Measurements from ENCODE around the gene CLEC18A.
"Not testable (repeated sequence)": the region's sequence is repeated elsewhere in the genome, so short reads cannot be mapped to it uniquely, and the experiment has no call there.

The CLEC18A gene

DNA sequence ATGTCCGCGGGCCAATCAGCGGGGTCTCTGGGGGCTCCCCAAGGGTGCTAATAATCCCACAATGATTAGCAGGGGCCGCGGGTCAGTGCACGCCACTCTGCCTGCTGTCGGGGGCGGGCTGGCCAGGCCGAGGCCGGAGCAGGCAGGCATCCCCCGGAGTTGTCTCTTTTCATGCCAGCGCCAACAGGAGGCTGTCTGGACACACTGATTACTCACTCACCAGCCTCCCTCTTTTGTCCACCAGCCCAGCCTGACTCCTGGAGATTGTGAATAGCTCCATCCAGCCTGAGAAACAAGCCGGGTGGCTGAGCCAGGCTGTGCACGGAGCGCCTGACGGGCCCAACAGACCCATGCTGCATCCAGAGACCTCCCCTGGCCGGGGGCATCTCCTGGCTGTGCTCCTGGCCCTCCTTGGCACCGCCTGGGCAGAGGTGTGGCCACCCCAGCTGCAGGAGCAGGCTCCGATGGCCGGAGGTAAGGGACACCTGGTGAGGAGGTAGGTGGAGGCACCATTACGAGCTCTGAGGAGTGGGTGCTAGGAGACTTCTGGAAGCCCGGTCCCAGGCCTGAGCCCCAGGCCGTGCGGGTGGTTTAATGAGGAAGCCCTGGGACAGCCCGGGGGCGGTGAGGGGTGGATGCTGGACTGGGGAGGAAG is at the start of gene CLEC18A:
CLEC18A (plus strand) TSS at position 318 of the 655 bp plus-strand sequence; CDS start at position 351, 33 bp downstream.
- not testable (repeated sequence) for DNase-seq

DNA sequence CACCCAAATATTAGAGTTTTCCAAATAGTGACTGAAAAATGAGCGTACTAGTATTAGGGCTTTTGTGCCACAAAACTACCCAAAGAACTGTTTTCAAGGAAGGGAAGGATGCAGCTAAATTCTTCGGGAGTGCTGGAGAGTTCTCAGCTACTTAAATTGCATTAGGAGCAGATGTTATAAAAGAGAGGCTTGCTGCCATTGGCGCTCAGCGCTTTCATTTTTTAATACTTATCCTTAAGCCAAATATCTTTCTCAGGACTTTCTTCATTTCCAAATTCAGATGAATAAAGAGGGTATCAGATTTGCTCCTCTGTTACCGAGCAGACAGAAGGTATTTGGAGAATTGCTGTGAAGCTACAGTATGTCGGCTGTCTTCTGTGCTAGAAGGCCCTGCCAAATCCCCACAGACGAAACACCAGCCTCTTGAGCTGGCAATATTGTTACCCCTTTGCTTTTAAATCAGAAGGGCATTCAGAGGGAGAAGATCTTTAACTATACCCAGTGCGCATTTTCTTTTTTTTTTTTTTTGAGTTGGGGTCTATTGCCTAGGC is 47.2 kb upstream of the CLEC18A start:
- DNase-seq: no peak

DNA sequence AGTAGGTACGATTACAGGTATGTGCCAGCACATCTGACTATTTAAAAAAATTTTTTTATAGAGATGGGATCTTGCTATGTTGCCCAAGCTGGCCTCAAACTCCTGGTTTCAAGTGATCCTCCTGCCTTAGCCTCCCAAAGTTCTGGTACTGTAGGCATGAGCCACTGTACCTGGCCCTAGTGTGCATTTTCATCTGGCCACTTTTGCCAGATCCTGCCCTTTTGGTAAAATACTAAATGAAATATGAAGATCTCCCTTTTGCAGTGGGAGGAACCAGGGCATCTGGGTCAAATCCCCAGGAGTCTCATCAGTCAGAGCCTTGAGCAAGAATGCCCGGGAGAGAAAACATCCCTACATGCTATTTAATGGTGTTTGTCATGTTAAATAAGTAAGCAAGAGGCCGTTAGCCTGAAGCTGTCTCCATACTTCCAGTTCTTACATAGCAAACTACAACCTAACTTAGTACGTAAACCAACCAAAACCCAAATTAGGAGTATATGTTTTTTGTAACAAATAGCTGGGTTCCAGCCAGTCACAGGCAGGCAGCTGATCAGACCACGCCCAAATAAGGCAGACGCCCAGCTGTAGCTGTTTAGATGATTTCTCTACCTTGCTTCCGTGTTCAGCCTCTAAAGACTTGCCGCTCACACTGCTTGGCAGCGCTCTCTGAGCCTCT is 46.5 kb upstream of the CLEC18A start:
- DNase-seq: no peak

DNA sequence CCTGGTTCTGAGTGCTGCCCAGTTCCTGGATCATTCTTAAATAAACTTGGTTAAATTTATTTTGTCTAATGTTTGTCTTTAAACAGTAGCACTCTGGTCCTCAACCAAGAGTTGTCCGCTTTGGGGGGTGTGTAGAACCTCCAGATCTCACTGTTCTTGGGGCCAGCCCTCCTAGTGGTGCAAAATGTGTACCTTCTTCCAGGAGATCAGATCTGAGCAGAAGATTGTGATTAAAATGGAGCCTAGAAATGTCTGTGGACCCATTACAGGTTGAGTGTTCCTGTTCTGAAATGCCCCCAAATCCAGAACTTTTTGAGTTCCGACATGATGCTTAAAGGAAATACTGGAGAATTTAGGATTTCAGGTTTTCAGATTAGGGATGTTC is 46.0 kb upstream of the CLEC18A start:
- no peak for DNase-seq

DNA sequence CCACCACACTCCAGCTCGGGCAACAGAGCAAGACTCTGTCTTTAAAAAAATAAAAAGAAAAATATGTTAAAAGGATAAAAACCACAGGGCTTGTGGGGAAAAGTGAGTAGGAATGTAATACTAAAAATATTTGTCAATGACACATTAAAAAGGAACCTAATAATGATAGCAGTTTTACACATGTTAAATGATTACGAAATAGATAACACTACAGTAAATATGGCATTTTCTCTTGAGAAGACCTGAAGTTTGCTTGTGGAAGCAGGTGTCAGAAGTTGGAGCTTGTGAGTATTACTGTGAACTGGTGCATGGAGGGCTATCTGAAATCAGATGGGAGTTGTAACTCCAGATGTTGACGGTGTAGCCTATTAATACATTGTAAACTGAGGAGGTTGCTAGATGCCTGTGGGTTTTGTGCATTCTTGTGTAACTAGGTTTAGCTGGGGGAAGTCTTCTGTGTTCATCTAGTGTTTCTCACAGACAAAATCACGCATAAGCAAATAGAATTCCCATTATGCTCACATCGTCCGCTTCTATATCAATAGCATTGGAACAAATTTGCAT is 44.2 kb upstream of the CLEC18A start:
- no peak for DNase-seq

DNA sequence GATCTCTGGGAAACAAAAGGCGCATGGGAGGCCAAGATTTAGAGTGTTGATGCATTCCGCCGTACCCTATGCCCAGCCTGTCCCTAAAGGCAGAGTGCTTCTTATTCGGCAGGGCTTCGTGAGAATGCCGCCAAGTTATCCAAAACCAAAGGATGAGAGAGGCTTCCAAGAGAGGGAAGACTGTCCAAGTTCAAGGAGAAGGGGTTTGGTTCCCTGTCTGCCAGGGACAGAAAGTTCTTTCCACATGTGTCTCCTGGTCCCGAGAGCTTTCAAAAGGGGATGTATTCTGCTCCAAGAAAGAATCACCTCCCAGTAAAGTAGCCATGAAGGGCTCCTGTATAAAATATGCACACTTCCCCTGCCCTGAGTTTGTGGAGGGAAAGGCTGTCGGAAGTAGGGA is 42.1 kb upstream of the CLEC18A start:
- DNase-seq: no peak

DNA sequence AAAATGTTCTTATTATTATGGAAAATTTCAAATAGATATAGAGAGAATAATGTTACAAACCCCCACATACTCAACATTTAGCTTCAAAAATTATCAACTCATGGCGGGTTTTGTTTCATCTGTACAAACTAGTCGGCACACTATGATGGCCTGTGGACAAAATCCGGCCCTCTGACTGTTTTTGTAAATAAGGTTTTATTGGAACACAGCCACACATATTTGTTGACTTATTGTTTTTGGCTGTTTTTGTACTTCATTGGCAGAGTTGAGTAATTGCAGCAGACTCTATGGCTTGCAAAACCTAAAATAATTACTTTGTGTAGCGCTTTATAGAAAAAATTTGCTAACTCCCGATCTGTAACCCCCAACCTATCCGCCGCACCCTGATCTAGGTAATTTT is 41.4 kb upstream of the CLEC18A start:
- no peak for DNase-seq

DNA sequence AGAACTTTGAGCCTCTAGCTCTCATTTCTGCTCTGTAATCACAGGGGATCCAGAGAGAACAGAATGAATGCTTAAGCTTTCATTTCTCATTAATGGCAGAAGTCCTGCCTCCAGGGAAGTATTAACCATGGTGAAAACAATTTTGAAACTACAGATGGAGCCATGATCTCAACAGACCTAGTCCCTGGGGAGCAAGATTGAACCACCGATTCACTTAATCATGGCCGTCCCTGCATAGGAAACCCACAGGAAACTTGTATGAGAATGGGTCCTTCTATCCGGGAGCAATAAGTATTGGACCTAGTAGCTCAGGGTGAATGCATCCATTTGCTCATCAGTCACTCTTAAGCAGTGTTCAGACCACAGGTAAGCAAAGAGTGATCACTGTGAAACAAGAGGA is 40.2 kb upstream of the CLEC18A start:
- DNase-seq: no peak

DNA sequence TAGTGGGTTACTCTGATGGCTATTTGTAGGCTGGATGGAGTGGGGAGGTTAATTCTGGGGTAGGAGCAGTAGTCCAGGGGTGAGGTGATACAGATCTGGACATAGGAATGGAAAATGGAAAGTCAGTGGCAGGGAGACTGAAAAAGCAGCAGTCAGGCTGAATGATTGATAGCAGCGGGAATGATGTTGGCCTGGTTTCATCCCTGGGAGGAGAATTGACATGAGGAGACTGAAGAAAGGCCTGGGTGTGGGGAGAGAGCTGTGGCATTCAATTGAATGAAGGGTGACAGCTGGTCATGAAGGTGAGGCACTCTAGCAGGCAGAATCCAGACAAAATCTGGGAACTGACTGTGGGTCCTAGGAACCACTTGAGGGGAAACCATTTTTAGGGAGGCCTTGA is 34.7 kb upstream of the CLEC18A start:
- DNase-seq: no peak

DNA sequence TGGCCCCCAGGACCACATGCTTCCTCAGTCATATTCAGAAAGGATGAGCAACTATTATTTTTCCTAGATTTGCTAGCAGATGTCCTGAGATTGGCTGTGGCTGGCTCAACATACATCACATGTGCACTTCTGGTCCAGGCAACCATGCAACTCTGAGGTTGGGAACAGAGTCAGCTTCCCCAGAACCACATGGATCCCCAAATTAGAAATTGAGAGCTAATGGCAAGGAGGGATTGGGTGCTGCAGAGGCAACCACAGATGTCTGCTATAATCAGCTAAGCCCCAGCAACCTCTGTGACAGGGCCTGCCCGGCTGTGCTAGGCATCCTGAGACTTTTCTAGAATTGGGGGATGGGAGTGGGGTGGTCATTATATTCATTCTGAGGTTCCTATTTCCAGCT is 33.8 kb upstream of the CLEC18A start:
- DNase-seq: no peak

DNA sequence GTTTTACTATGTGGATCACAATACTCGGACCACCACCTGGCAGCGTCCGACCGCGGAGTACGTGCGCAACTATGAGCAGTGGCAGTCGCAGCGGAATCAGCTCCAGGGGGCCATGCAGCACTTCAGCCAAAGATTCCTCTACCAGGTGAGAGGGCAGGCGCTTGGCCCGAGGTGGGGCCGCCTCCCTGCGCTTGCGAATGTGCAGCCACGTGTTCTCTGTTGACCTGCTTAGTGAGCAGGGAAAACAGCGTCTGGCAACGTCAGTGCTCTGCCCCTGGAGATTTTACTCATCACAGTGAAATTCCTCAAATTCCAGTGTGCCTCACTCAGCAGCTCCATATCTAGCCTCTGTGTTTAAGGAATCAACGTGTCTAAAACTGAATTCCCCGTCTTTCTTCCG is 33.4 kb upstream of the CLEC18A start:
- DNase-seq: no peak

DNA sequence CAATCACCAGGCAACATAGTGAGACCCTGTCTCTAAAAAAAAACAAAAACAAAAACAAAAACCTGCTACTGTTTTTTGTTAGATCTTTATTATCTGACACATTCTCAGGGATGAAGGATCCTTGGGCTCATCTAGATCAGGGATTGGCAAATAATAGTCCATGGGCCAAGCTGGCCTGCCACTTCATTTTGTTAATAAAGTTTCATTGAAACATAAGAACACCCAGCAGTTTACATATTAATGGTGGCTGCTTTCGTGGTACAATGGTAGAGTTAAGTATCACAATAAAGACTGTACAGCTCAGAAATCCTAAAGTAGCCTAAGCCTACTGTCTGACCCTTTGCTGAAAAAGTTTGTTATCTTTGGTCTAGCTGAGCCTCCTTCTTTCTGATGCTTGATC is 32.9 kb upstream of the CLEC18A start:
- no peak for DNase-seq

DNA sequence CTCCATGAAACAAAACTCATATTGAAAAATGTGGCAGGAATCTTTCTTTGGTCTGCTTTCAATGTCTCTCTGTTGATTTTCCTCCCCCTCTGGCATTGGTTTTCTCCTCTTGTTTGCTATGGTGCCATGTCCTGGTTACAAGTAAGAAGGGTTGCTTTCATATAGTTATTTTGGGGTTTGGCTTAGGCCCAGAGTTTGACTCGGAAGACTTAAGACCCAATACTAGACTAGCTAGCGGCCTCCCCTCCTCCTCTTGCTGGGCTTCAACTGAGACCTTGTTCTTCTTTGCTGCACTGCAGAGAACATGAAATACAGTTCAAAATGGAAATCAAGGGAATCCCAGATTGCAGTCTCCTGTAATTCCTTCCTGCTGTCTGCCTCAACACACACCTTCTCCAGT is 30.0 kb upstream of the CLEC18A start:
- DNase-seq: no peak

DNA sequence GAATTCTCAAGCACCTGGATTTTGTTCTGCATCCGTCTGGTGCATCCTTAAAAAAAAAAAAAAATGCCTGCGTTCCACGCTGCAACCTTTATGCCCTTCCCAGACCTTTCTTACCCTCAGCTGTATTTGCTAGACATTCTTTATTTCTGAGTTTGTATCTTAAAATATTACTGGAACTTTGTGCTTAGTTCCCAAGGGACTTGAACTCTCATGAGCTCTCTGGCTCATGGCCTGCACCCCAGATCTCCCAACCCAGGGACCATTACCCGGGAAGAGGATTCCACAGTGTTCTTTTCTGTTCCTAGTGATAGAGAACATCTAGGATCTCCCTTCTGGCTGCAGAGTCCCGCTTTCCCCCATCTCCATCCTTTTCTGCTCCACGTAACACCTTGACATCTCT is 28.9 kb upstream of the CLEC18A start:
- DNase-seq: no peak

DNA sequence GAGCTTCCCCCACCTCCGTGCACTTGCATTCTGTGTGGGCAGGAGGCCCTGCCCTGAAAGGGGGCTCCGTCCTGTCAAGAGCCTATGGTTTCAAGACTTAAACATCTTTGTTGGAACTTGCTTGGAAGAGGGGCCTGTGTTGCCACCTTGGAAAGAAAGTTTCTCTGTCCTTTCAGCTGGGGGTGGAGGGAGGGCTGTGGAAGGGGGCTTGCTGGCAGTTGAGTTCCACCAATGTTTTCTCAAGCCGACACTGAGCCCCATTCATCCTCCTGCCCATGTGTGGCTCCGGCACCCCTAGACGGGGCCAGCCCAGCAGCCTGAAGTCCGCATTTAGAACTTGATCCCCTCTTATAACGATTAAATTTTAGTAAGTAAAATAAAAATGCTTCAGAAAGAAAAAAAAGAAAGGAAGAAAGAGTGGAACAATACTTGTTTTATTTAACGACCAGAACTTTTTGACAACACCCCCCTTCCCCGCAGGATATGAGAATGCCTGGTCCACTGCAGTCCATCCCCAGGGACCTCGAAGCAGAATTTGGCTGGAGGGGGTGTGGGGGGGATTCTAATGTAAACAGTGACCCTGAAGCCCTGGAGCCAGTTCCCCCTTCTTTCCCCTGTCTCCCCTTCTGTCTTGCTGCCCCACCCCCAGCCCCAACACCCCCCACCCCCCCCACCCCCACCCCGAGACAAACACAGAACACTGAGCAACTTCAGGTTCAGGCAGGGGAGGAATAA is 26.9 kb upstream of the CLEC18A start:
- no peak for DNase-seq

DNA sequence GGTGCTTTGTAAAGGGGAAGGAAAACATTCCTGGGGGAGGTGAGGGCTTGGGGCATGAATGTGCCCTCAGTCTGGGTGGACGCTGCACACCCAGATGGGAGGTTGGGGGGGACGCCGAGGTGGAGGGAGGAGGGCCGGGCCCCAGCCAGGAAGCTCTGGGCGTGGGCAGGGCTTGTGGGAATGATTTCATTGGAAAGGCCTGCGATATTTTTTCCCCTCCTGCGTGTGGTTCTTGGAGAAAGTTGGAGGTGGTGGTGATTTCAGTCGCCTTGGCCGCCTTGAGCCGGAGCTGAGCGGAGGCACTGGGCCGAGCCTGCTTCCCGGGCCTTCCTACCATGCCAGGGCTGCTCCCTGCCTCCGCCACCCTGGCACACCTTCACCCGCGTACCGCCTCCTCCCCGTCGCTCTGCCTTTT is 26.4 kb upstream of the CLEC18A start:
- no peak for DNase-seq

DNA sequence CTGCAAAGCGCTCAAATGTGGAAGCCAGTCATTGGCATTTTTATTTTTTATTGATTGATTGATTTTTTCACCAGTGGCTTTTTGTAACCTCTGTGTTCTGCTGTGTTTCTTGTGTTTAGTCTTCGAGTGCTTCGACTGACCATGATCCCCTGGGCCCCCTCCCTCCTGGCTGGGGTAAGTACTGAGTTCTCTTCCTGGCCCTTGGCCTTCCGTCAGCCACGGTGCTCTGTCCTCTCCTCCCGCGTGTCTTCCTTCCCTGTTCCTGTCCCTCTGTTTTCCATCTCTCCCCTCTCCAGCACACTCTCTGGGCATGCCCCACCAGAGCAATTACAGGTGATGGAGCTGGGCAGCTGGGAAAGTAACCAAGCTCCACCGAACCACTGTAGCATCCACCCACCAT is 25.8 kb upstream of the CLEC18A start:
- DNase-seq: no peak

DNA sequence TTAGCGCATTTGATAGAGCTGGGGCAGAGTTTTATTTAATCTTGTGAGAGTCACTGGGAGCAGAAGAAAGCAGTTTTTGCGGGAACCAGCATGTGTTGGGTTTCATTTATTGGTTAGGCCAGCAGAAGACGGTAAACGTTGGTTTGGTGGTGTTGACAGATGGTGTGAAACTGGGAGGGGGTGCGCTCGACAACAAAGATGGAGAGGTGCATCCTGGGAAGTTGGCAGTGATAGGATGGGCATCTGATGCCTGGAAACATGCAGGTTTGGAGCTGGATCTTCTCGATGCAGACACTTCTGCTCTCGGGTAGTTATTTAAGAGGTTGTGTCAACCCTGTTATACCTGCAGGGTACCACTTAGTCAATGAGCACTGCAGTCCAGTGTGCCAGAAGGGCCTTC is 24.9 kb upstream of the CLEC18A start:
- no peak for DNase-seq

DNA sequence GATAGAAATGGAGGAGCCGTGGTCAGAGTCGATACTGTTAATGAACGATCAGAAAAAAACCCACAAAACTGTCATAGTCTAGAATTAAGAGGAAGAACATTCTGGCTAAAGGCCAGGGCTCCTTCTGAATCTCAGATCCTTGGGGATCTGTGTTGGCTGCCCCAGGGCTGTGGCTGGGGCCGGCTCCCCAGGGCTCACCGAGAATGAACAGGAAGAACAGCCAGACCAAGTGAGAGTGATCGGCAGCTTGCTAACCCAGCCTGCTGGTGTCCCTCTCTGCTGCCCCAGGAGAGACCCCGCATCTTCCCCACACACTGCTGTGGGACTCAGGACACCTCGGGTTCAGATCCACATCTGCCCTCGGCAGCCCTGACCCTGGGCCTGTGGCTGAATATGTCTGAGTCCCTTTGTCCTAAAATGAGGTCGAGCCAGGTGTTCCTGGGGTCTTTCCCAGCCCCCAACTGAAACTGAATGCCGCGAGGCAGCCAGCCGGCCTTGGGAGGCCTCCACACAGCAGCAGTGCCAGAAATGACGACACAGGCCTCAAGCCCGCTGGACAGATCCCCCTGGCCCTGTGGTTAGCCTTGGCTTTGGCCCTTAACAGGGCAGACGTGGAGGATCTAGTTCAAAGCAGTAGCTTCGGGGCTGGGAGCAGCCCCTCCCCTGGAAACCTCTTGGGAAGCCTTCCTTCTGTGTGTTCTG is 23.9 kb upstream of the CLEC18A start:
- no peak for DNase-seq

DNA sequence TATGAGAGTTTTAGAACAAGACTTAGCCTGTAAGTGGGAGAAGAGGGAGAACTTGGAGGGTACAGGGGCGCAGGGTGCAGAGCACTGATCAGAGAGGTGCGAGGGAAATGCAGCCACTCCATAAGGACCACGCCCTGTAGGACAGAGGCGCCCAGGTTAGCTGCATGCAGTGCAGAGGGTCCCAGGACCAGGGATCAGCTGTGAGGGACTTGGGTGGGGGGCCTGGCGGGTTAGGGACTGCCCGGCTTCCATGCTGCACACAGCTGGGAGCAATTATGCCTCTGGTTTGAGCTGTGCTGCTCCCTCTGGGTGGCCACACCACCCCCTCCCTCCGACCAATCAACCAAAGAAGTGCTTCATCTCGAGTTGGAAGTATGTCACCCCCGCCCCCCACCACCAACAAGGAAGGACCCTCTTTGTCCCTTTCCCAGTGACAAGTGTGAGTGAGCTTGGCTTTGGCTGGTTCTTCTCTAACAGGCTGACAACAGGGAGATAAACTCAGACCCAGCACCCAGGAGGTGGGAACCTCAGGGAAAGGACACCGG is 22.2 kb upstream of the CLEC18A start:
- no peak for DNase-seq

DNA sequence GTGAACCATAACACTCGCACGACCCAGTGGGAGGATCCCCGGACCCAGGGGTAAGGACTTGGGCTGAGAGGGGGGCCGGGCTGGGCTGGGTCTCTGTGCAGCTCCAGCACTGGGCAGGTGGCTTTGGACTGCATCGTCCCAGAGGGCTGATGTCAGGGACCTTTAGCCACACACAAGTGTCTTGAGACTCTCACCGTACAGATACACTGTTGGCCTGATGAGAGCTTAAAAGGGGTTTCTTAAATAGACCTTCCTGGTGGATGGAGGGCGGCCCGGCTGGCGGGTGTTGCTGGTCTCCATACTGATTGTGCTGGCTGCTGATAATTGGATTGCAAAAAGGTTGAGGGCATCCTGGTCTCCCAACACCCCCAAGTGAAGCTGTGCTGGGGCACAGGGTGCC is 21.7 kb upstream of the CLEC18A start:
- no peak for DNase-seq

DNA sequence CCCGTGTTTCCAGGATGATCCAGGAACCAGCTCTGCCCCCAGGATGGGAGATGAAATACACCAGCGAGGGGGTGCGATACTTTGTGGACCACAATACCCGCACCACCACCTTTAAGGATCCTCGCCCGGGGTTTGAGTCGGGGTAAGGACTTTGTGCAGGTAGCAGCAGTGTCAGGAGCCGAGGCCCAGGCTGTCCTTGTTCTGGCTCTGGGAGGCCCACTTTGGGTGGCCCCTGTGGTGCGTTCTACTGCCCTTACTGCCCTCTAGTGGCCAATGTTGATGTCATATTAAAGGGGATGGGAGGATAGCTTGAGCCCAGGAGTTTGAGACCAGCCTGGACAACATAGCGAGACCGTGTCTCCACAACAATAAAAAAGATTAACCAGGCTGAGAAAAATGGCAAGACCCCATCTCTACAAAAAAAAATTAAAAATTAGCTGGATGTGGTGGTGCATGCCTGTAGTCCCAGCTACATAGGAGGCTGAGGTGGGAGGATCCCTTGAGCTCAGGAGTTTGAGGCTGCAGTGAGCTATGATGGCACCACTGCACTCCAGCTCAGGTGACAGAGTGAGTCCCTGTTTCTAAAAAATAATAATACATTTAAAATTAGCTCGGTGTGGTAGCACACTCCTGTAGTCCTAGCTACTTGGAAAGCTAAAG is 20.9 kb upstream of the CLEC18A start:
- peak; percentile 0 for DNase-seq

Data from DMS153 (cell line).